Neural cell (in vitro differentiated cells): ENCODE data around the gene CUTC. TPM values are rescaled to one million over a fixed set of nuclear protein-coding genes. Genes with fewer than 3 reads are reported as not detected.

Experiments
- H2AFZ ChIP-seq: fragments of 200-600, 300-800 bp; sonication (generic), shearing (Covaris generic); 2 replicates; pipeline ENCODE4 v1.6.0; 2014; ENCODE audit warnings: low read depth, mild to moderate bottlenecking, antibody characterized with exemption, low read length, moderate library complexity
- H3F3A ChIP-seq: fragments of 200-600 bp; shearing (Covaris generic); 2 replicates; pipeline ENCODE4 v1.6.1; 2016; ENCODE audit warnings: mild to moderate bottlenecking, moderate library complexity, mixed read lengths, antibody characterized with exemption, low read length; ENCODE audit not compliant: insufficient read depth, poor library complexity, severe bottlenecking
- H3K27ac ChIP-seq: fragments of 200-600, 300-800 bp; sonication (generic), shearing (Covaris generic); 2 replicates; pipeline ENCODE4 v1.5.1; 2014; ENCODE audit warnings: mild to moderate bottlenecking, low read length, moderate library complexity
- H3K27me3 ChIP-seq: fragments of 300-800, 200-600 bp; sonication (generic), shearing (Covaris generic); 2 replicates; pipeline ENCODE4 v1.6.0; 2014; ENCODE audit warnings: mild to moderate bottlenecking, low read depth, low read length, moderate library complexity; ENCODE audit not compliant: insufficient read depth
- H3K36me3 ChIP-seq: fragments of 300-800, 200-600 bp; sonication (generic), shearing (Covaris generic); 2 replicates; pipeline ENCODE4 v1.5.1; 2014; ENCODE audit warnings: mild to moderate bottlenecking, antibody characterized with exemption, low read length, moderate library complexity; ENCODE audit not compliant: insufficient read depth
- H3K4me2 ChIP-seq: fragments of 300-800, 200-600 bp; sonication (generic), shearing (Covaris generic); 2 replicates; pipeline ENCODE4 v1.6.0; 2014; ENCODE audit warnings: mild to moderate bottlenecking, low read length
- H3K4me3 ChIP-seq: fragments of 300-800, 200-600 bp; sonication (generic), shearing (Covaris generic); 2 replicates; pipeline ENCODE4 v1.5.1; 2014; ENCODE audit warnings: mild to moderate bottlenecking, low read length, moderate library complexity
- H3K79me2 ChIP-seq: fragments of 200-600 bp; shearing (Covaris generic); replicated peaks from 2 replicates; pipeline ENCODE4 v1.6.0; 2014; ENCODE audit warnings: mild to moderate bottlenecking, low read length, moderate library complexity; ENCODE audit not compliant: insufficient read depth
- H3K9ac ChIP-seq: fragments of 300-800, 200-600 bp; sonication (generic), shearing (Covaris generic); 2 replicates; pipeline ENCODE4 v1.6.1; 2016; ENCODE audit warnings: mild to moderate bottlenecking, low read length, mixed read lengths
- H3K9me2 ChIP-seq: fragments of 200-600 bp; shearing (Covaris generic); 2 replicates; pipeline ENCODE4 v1.6.1; 2016; ENCODE audit warnings: mild to moderate bottlenecking, low read length, mixed read lengths; ENCODE audit not compliant: insufficient read depth
- H3K9me3 ChIP-seq: fragments of 200-600, 300-800 bp; sonication (generic), shearing (Covaris generic); 2 replicates; pipeline ENCODE4 v1.6.1; 2016; ENCODE audit warnings: mild to moderate bottlenecking, mixed run types, low read length, moderate library complexity, mixed read lengths
- H4K20me1 ChIP-seq: fragments of 200-600 bp; shearing (Covaris generic); 2 replicates; pipeline ENCODE4 v1.6.1; 2016; ENCODE audit warnings: mild to moderate bottlenecking, mixed run types; ENCODE audit not compliant: insufficient read depth
- CTCF ChIP-seq: fragments of 450-650 bp; IDR thresholded peaks from 2 replicates; pipeline ENCODE4 v1.5.1; 2014; ENCODE audit warnings: antibody characterized with exemption, mild to moderate bottlenecking, moderate library complexity; ENCODE audit not compliant: poor library complexity, severe bottlenecking
- EP300 ChIP-seq: fragments of 450-650 bp; conservative IDR thresholded peaks from 2 replicates; pipeline ENCODE4 v1.6.1; 2014; ENCODE audit warnings: antibody characterized with exemption, mild to moderate bottlenecking, moderate library complexity; ENCODE audit not compliant: poor library complexity, severe bottlenecking
- EZH2 ChIP-seq: fragments of 200-600, 300-800 bp; shearing (Covaris generic), sonication (generic); IDR thresholded peaks from 2 replicates; pipeline ENCODE4 v1.6.1; 2014; ENCODE audit warnings: antibody characterized with exemption, low read length, borderline replicate concordance, mild to moderate bottlenecking; ENCODE audit not compliant: insufficient read depth, poor library complexity, severe bottlenecking
- MXI1 ChIP-seq: fragments of 450-650 bp; conservative IDR thresholded peaks from 2 replicates; pipeline ENCODE4 v1.6.1; 2014; ENCODE audit warnings: antibody characterized with exemption, mild to moderate bottlenecking; ENCODE audit not compliant: poor library complexity, severe bottlenecking
- POLR2AphosphoS5 ChIP-seq: IDR thresholded peaks from 2 replicates; pipeline ENCODE4 v1.6.1; 2012
- RAD21 ChIP-seq: fragments of 450-650 bp; conservative IDR thresholded peaks from 2 replicates; pipeline ENCODE4 v1.6.1; 2014; ENCODE audit warnings: antibody characterized with exemption, mild to moderate bottlenecking, moderate library complexity
- SMC3 ChIP-seq: fragments of 450-650 bp; conservative IDR thresholded peaks from 2 replicates; pipeline ENCODE4 v1.6.1; 2014; ENCODE audit warnings: antibody characterized with exemption, mild to moderate bottlenecking, moderate library complexity; ENCODE audit not compliant: poor library complexity
- TAF1 ChIP-seq: IDR thresholded peaks from 2 replicates; pipeline ENCODE4 v1.6.1; 2012; ENCODE audit warnings: low read depth
- polyA plus RNA-seq: library from polyadenylated mRNA; depleted of rRNA; stranded (reverse); fragments of >200 nt; gene quantifications from 2 replicates; pipeline ENCODE4 v1.2.3, GENCODE V29; 2014
- TF ChIP-seq, protein P1 (sequence below): IDR thresholded peaks from 2 replicates; pipeline ENCODE4 v1.6.1; 2012; ENCODE audit warnings: borderline replicate concordance

Gene CUTC
- polyA plus RNA-seq, 1 donor from 2014 or later: 26.2 TPM

- Histone ChIP-seq H3K36me3 (no peaks in the 10 kb centered on the region), H3K9me2 (no peaks in the 10 kb centered on the region), H3F3A (no peaks in the 10 kb centered on the region), H2AFZ (no peak overlapping the region), H3K4me2 (no peak overlapping the region), H3K27ac (no peak overlapping the region), H3K9ac (no peak overlapping the region), H3K79me2 (no peaks in the 10 kb centered on the region), H3K4me3 (no peak overlapping the region), H4K20me1 (no peaks in the 10 kb centered on the region), H3K9me3 (no peaks in the 10 kb centered on the region), H3K27me3 (no peaks in the 10 kb centered on the region)
- TF ChIP-seq MXI1 (no peak), POLR2AphosphoS5 (no peak), RAD21 (no peak), SMC3 (no peak), CTCF (no peak), EP300 (no peak), TAF1 (no peak), EZH2 (no peak)
- TF ChIP-seq, protein P1, sequence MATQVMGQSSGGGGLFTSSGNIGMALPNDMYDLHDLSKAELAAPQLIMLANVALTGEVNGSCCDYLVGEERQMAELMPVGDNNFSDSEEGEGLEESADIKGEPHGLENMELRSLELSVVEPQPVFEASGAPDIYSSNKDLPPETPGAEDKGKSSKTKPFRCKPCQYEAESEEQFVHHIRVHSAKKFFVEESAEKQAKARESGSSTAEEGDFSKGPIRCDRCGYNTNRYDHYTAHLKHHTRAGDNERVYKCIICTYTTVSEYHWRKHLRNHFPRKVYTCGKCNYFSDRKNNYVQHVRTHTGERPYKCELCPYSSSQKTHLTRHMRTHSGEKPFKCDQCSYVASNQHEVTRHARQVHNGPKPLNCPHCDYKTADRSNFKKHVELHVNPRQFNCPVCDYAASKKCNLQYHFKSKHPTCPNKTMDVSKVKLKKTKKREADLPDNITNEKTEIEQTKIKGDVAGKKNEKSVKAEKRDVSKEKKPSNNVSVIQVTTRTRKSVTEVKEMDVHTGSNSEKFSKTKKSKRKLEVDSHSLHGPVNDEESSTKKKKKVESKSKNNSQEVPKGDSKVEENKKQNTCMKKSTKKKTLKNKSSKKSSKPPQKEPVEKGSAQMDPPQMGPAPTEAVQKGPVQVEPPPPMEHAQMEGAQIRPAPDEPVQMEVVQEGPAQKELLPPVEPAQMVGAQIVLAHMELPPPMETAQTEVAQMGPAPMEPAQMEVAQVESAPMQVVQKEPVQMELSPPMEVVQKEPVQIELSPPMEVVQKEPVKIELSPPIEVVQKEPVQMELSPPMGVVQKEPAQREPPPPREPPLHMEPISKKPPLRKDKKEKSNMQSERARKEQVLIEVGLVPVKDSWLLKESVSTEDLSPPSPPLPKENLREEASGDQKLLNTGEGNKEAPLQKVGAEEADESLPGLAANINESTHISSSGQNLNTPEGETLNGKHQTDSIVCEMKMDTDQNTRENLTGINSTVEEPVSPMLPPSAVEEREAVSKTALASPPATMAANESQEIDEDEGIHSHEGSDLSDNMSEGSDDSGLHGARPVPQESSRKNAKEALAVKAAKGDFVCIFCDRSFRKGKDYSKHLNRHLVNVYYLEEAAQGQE: no peak
These were observed 55.9 kb downstream of the CUTC start for GRCh38 chr10:99787782-99788445.

DNA sequence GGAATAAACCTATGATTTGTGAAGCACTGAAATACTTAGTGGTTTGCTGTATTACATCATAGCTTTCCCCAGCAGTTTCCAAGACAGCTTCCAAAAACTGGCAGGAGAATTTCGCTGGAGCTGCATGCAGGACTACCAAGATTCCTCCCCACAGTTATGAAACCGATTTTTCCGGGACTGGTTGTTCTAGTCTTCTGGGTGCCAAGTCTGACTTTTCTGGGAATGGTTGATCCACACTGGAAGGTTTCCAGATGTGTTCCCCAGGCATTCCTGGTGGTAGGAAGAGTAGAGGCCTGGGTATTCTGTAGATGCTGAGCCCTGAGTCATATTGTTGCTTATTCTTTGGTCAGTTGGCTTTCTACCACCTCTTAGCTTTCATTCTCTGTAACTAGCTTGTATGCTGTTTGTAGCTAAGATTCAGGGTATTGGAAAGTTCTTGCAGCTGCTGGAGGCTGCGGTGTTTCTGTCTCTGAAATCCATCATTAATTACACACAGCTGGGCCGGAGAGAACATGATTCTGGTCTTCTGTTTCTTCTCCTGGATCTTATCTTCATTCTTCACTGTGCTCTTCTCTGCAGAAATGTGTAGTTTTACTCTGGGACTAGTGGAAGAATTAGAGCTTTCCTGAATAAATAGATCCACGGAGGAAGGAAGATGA, 56.7 kb downstream of the CUTC start:
- no peaks in the 10 kb centered on the region for H3F3A ChIP-seq
- H3K9ac ChIP-seq: no peak overlapping the region
- no peaks in the 10 kb centered on the region for H3K79me2 ChIP-seq
- H3K27ac ChIP-seq: no peak overlapping the region
- no peaks in the 10 kb centered on the region for H3K9me3 ChIP-seq
- H3K27me3 ChIP-seq: no peaks in the 10 kb centered on the region
- H2AFZ ChIP-seq: no peak overlapping the region
- H3K4me3 ChIP-seq: no peak overlapping the region
- H3K9me2 ChIP-seq: no peaks in the 10 kb centered on the region
- H4K20me1 ChIP-seq: no peaks in the 10 kb centered on the region
- H3K36me3 ChIP-seq: no peaks in the 10 kb centered on the region
- no peak overlapping the region for H3K4me2 ChIP-seq
- TF ChIP-seq POLR2AphosphoS5: no peak
- no peak for TF ChIP-seq EZH2
- no peak for TF ChIP-seq SMC3
- no peak for TF ChIP-seq CTCF
- no peak for TF ChIP-seq MXI1
- TF ChIP-seq TAF1: no peak
- TF ChIP-seq RAD21: no peak
- no peak for TF ChIP-seq EP300
- TF ChIP-seq, protein P1: no peak
